Right cardiac atrium (tissue), 5 donors: ENCODE data around the gene TTC23L. TPM values are rescaled to one million over a fixed set of nuclear protein-coding genes. Genes with fewer than 3 reads are reported as not detected.

Source experiments
- ATAC-seq, 2 donors: fragments of 200-7000 bp; cut with Tn5 transposase; one replicate each; pipeline versions ENCODE4 v1.8.0 to v1.9.1; 2020; ENCODE audit warnings: moderate library complexity in 2 of 2, mild to moderate bottlenecking in 1 of 2
- DNase-seq, 3 donors: peaks; one replicate each; pipeline ENCODE4 v3.0.0-alpha.2; 2020
- H3K27ac ChIP-seq: one replicate; pipeline ENCODE4 v1.5.1; 2013; ENCODE audit warnings: mild to moderate bottlenecking, low read length, control low read depth, moderate library complexity
- H3K27me3 ChIP-seq: one replicate; pipeline ENCODE4 v1.6.1; 2013; ENCODE audit not compliant: control insufficient read depth, insufficient read depth
- H3K4me1 ChIP-seq: one replicate; pipeline ENCODE4 v1.6.1; 2013; ENCODE audit warnings: low read length; ENCODE audit not compliant: control insufficient read depth, insufficient read depth
- H3K4me3 ChIP-seq: one replicate; pipeline ENCODE4 v1.5.1; 2013; ENCODE audit warnings: low read length, control low read depth
- H3K9me3 ChIP-seq: one replicate; pipeline ENCODE4 v1.6.1; 2013; ENCODE audit warnings: low read length; ENCODE audit not compliant: control insufficient read depth
- WGBS: extraction: QIAGEN DNeasy Blood & Tissue Kit; methylation state at CpG from one replicate; pipeline ENCODE4 v1.1.7; 2013; 5-methylcytosine and 5-hydroxymethylcytosine counted together
- intact Hi-C, 4 donors: fragments of 100-400 bp; cut with DNase I; formaldehyde crosslinking; loops; one replicate each; pipeline versions ENCODE4 v1.11.0 to v1.14.0; 2022 to 2023
- polyA plus RNA-seq: library from polyadenylated mRNA; stranded (reverse); fragments of 200-250 nt; gene quantifications from one replicate; pipeline ENCODE4 v1.2.3, GENCODE V29; 2013
- total RNA-seq, 4 donors: library from RNA; stranded (reverse); fragmentation: NEBNext Ultra II Directional; extraction: Animal tissue kit (Norgen Biotek cat#: 25700); gene quantifications; one replicate each; pipeline ENCODE4 v1.2.1, GENCODE V29; 2021
- donor health status: healthy with polysubstance abuse.
- donor health status: DM: no; HTN: yes; CAD: no.
- donor health status: DM: no; HTN: no; CAD: no.
- donor health status: DM: no; HTN: yes; CAD: no; lungs with severe emphysema.
- donor health status: DM: yes; HTN: yes; CAD: no.

TTC23L gene
- total and polyA plus RNA-seq, 5 donors, result not detected

DNA sequence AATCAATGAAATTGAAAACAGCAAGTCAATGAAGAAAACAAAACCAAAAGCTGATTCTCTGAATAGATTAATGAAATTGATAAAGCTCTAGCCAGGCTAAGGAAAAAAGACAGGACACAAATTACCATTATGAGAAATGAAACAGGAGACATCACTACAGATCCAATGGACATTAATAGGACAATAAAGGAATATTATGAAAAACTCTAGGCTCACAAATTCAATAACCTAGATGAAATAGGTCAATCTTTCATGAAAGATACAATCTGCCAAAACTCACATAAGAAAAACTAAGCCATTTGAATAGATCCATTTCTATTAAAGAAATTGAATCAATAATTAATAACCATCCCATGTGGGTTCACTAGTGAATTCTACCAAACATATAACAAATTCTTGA, 37.3 kb downstream of the TTC23L start:
- H3K27ac ChIP-seq, result no peak overlapping the region
- no peaks in the 10 kb centered on the region for H3K9me3 ChIP-seq
- intact Hi-C loops, result no loop called here
- no peaks in the 10 kb centered on the region for H3K4me1 ChIP-seq
- no peak overlapping the region for H3K4me3 ChIP-seq
- no peaks in the 10 kb centered on the region for H3K27me3 ChIP-seq
- ATAC-seq (no peak), DNase-seq (no peak)

DNA sequence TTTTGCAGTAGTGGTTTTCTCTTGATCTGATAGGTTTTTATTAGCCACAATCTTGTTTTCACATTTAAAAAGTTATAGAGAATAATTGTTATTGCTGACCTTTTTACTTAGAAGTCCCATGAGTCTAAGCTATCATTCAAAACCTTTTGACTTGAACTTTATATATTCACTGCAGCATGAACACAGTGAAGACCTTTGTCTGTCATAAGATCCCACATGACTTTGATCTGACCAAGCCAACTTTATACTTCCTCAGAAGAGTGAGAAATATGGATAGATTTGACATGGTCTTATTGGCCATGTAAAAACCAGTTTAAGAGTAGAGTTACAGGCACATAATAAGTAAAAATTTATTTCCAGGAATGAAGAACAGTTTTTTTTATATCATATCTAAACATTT, 42.3 kb downstream of the TTC23L start:
- Histone ChIP-seq H3K27ac (no peak overlapping the region), H3K4me1 (no peaks in the 10 kb centered on the region), H3K9me3 (no peaks in the 10 kb centered on the region), H3K4me3 (no peak overlapping the region), H3K27me3 (no peaks in the 10 kb centered on the region)
- no peak for ATAC-seq
- intact Hi-C loops, result loop anchor here in 1 of 4 donors (10.0 kb wide), 1 partner anchor 226 kb away; the partner anchor contains the start of gene RAI14
- no peak for DNase-seq

DNA sequence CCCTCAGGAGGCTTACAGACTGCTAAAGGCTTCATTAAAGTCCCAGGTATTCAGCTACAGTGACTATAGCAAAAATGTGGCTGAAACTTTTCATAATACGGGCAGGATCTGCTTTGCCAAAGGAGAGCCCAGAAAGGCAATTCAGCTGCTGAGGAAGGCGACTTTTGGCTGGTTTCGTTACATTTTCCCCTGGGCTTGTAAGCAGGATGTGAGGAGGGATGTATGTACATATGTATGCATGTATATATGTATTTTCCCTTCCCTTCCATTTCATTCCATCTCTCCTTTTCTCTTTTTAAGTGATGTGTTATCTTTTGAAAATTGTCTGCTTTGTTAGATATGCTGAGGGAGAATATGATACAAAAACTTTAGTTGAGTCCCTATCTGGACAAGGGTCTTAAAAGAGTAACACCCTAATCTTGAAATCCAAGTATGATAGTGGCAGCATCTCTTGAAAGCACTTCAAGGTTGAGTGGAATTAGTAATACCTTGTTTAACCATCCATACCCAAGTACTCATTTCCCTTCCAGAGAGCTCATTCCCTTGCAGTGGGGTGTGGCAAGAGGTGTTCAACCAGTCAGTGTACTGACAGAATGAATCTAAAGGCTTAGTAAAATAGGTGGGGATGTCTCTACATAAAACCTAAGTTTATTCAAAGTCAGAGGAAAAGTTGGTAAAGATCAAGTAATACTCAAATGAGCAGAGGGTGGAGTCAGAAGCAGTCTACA, 47.6 kb downstream of the TTC23L start:
- Histone ChIP-seq H3K27me3 (no peaks in the 10 kb centered on the region), H3K4me1 (no peaks in the 10 kb centered on the region), H3K9me3 (no peaks in the 10 kb centered on the region), H3K27ac (no peak overlapping the region), H3K4me3 (no peak overlapping the region)
- intact Hi-C loops, result loop anchor here in 1 of 4 donors (10.0 kb wide), 1 partner anchor 232 kb away; the partner anchor contains the start of gene RAI14
- no peak for DNase-seq
- ATAC-seq, result no peak
- WGBS, result 80% methylated on average over 3 of the region's 3 CpGs

DNA sequence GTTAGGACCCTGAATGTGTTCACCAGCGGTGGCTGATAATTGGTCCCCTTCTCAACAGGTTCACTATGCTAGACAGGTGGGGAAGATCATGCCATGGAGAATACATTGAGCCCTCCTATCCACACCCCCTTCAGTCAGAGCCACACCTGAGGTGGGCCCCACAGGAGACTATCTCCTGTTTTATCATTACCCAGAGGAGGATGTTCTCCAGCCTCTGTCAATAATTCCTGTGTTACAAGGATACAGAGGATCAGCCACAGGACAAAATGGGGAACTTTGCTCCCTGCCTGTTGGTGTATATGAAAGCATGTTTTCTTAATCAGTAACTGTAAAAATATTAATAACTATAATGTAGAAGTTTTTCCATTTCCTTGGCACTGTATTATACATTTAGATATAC, 50.4 kb downstream of the TTC23L start:
- intact Hi-C loops, result loop anchor here in 1 of 4 donors (10.0 kb wide), 1 partner anchor 235 kb away; the partner anchor contains the start of gene RAI14
- H3K4me3 ChIP-seq, result no peak overlapping the region
- 98% methylated on average over 1 of the region's 1 CpG for WGBS

GRCh38 chr5:34891981-34892380, 53.0 kb downstream of the TTC23L start:
- no peak for DNase-seq
- no peak overlapping the region for H3K27ac ChIP-seq
- no peak overlapping the region for H3K4me3 ChIP-seq
- WGBS, result 63% methylated on average over 5 of the region's 5 CpGs
- H3K9me3 ChIP-seq, result no peaks in the 10 kb centered on the region
- ATAC-seq, result no peak
- no peaks in the 10 kb centered on the region for H3K27me3 ChIP-seq
- no peaks in the 10 kb centered on the region for H3K4me1 ChIP-seq
- intact Hi-C loops, result loop anchor here in 3 of 4 donors (10.0 kb wide), 3 partner anchors 237 to 417 kb away; partner anchors contain the start of gene RAI14 (in 1 of the 3)

More for the DNA sequence above, 50.4 kb downstream of the TTC23L start:
- Histone ChIP-seq H3K9me3 (no peaks in the 10 kb centered on the region), H3K27me3 (no peaks in the 10 kb centered on the region), H3K4me1 (no peaks in the 10 kb centered on the region), H3K27ac (no peak overlapping the region)
- ATAC-seq (no peak), DNase-seq (no peak)

GRCh38 chr5:34892414-34892813, 53.5 kb downstream of the TTC23L start:
- intact Hi-C loops, result loop anchor here in 3 of 4 donors (10.0 kb wide), 3 partner anchors 238 to 418 kb away; partner anchors contain the start of gene RAI14 (in 1 of the 3)
- Histone ChIP-seq H3K4me3 (no peak overlapping the region), H3K9me3 (no peaks in the 10 kb centered on the region), H3K27me3 (no peaks in the 10 kb centered on the region), H3K27ac (no peak overlapping the region), H3K4me1 (no peaks in the 10 kb centered on the region)
- ATAC-seq, result no peak
- 91% methylated on average over 6 of the region's 6 CpGs for WGBS
- no peak for DNase-seq

GRCh38 chr5:34894716-34895115, 55.8 kb downstream of the TTC23L start:
- intact Hi-C loops, result loop anchor here (5.0 to 10.0 kb wide), 5 partner anchors 240 to 420 kb away; partner anchors contain the start of gene RAI14 (in 1 of the 4)
- WGBS, result 97% methylated on average over 1 of the region's 1 CpG
- Histone ChIP-seq H3K27ac (no peak overlapping the region), H3K4me1 (no peaks in the 10 kb centered on the region), H3K27me3 (no peaks in the 10 kb centered on the region), H3K4me3 (no peak overlapping the region), H3K9me3 (no peaks in the 10 kb centered on the region)
- no peak for ATAC-seq
- no peak for DNase-seq

- no peaks in the 10 kb centered on the region for H3K4me1 ChIP-seq
- no peaks in the 10 kb centered on the region for H3K9me3 ChIP-seq
- ATAC-seq, result peak in 1 of 2 donors; percentile 33
- no peaks in the 10 kb centered on the region for H3K27me3 ChIP-seq
- intact Hi-C loops, result loop anchor here (5.0 to 10.0 kb wide), 5 partner anchors 241 to 421 kb away; partner anchors contain the start of gene RAI14 (in 1 of the 4)
- 86% methylated on average over 2 of the region's 2 CpGs for WGBS
- no peak overlapping the region for H3K27ac ChIP-seq
- no peak for DNase-seq
- no peak overlapping the region for H3K4me3 ChIP-seq
Observed at GRCh38 chr5:34895641-34896419, 56.9 kb downstream of the TTC23L start.

GRCh38 chr5:34897646-34898045, 58.7 kb downstream of the TTC23L start:
- no peaks in the 10 kb centered on the region for H3K9me3 ChIP-seq
- no peaks in the 10 kb centered on the region for H3K27me3 ChIP-seq
- no peak overlapping the region for H3K4me3 ChIP-seq
- DNase-seq (no peak), ATAC-seq (no peak)
- intact Hi-C loops, result loop anchor here (2.0 to 10.0 kb wide), 6 partner anchors 243 to 423 kb away; partner anchors contain the start of gene RAI14 (in 1 of the 4)
- H3K4me1 ChIP-seq, result no peaks in the 10 kb centered on the region
- H3K27ac ChIP-seq, result no peak overlapping the region

GRCh38 chr5:34898258-34898895, 59.4 kb downstream of the TTC23L start:
- intact Hi-C loops, result loop anchor here (2.0 to 10.0 kb wide), 6 partner anchors 244 to 424 kb away; partner anchors contain the start of gene RAI14 (in 1 of the 4)
- DNase-seq, result peak; percentile 51 to 80 (median 69)
- Histone ChIP-seq H3K4me1 (no peaks in the 10 kb centered on the region), H3K27ac (no peak overlapping the region), H3K27me3 (no peaks in the 10 kb centered on the region), H3K9me3 (no peaks in the 10 kb centered on the region), H3K4me3 (no peak overlapping the region)
- ATAC-seq, result peak; percentile 85 to 86
- WGBS, result 2% methylated on average over 3 of the region's 3 CpGs
